IPS-20b (cell line): ENCODE data around the gene CEP63.

Source experiments
- H3K27ac ChIP-seq: one replicate; pipeline ENCODE4 v1.5.1; 2013; ENCODE audit warnings: low read length
- H3K27me3 ChIP-seq: 2 replicates; pipeline ENCODE4 v1.6.1; 2013; ENCODE audit warnings: mild to moderate bottlenecking, low read length, inconsistent platforms; ENCODE audit not compliant: insufficient read depth
- H3K36me3 ChIP-seq: 2 replicates; pipeline ENCODE4 v1.6.1; 2013; ENCODE audit warnings: low read depth, mild to moderate bottlenecking, inconsistent platforms, low read length, moderate library complexity; ENCODE audit not compliant: insufficient read depth
- H3K4me1 ChIP-seq: 2 replicates; pipeline ENCODE4 v1.6.1; 2013; ENCODE audit warnings: mild to moderate bottlenecking, control low read depth, inconsistent platforms, low read length, moderate library complexity; ENCODE audit not compliant: insufficient read depth
- H3K4me3 ChIP-seq: 2 replicates; pipeline ENCODE4 v1.5.1; 2013; ENCODE audit warnings: mild to moderate bottlenecking, low read length, inconsistent platforms
- H3K9ac ChIP-seq: 2 replicates; pipeline ENCODE4 v1.6.1; 2013; ENCODE audit warnings: low read depth, mild to moderate bottlenecking, inconsistent platforms, low read length, moderate library complexity
- H3K9me3 ChIP-seq: 2 replicates; pipeline ENCODE4 v1.6.1; 2013; ENCODE audit warnings: mild to moderate bottlenecking, low read depth, low read length, inconsistent platforms; ENCODE audit not compliant: insufficient read depth

CEP63 gene

GRCh38 chr3:134485718-134486576, at the start of gene CEP63, which contains the start of gene ANAPC13:
CEP63 (plus strand) TSS chr3:134486057; CDS start chr3:134495321, 9,264 bp downstream.
ANAPC13 (minus strand) TSS chr3:134485985; CDS start chr3:134482904, 3,081 bp downstream.
- Histone ChIP-seq H3K9ac (peak within 1 kb of the TSS; percentile 97), H3K9me3 (no peaks in the 10 kb centered on the region), H3K4me3 (peak within 1 kb of the TSS; percentile 78), H3K4me1 (peaks cover 11% of the 10 kb centered on the region; the same call in 1 of the 2 replicates), H3K36me3 (peaks cover 25% of the 10 kb centered on the region), H3K27me3 (no peaks in the 10 kb centered on the region), H3K27ac (peak within 1 kb of the TSS; percentile 79)

GRCh38 chr3:134437211-134437752, 48.6 kb upstream of the CEP63 start:
- Histone ChIP-seq H3K4me1 (no peaks in the 10 kb centered on the region), H3K27me3 (no peaks in the 10 kb centered on the region), H3K9ac (no peak overlapping the region), H3K4me3 (no peak overlapping the region), H3K36me3 (no peaks in the 10 kb centered on the region), H3K27ac (no peak overlapping the region), H3K9me3 (no peaks in the 10 kb centered on the region)

- Histone ChIP-seq H3K9me3 (no peaks in the 10 kb centered on the region), H3K27ac (no peak overlapping the region), H3K36me3 (no peaks in the 10 kb centered on the region), H3K9ac (no peak overlapping the region), H3K4me3 (no peak overlapping the region), H3K27me3 (no peaks in the 10 kb centered on the region), H3K4me1 (no peaks in the 10 kb centered on the region)
Measured at GRCh38 chr3:134441321-134441720, 44.5 kb upstream of the CEP63 start.

- no peak overlapping the region for H3K27ac ChIP-seq
- H3K4me3 ChIP-seq: no peak overlapping the region
- H3K4me1 ChIP-seq: no peaks in the 10 kb centered on the region
- H3K9ac ChIP-seq: no peak overlapping the region
- H3K9me3 ChIP-seq: no peaks in the 10 kb centered on the region
- no peaks in the 10 kb centered on the region for H3K36me3 ChIP-seq
- H3K27me3 ChIP-seq: no peaks in the 10 kb centered on the region
Measured at GRCh38 chr3:134441821-134442220, 44.0 kb upstream of the CEP63 start.

GRCh38 chr3:134445095-134445494, 40.8 kb upstream of the CEP63 start:
- Histone ChIP-seq H3K4me1 (no peaks in the 10 kb centered on the region), H3K4me3 (no peak overlapping the region), H3K9me3 (no peaks in the 10 kb centered on the region), H3K27ac (no peak overlapping the region), H3K9ac (no peak overlapping the region), H3K36me3 (no peaks in the 10 kb centered on the region), H3K27me3 (no peaks in the 10 kb centered on the region)

- H3K27me3 ChIP-seq: no peaks in the 10 kb centered on the region
- no peaks in the 10 kb centered on the region for H3K36me3 ChIP-seq
- H3K9me3 ChIP-seq: no peaks in the 10 kb centered on the region
- no peak overlapping the region for H3K27ac ChIP-seq
- no peaks in the 10 kb centered on the region for H3K4me1 ChIP-seq
- no peak overlapping the region for H3K4me3 ChIP-seq
- no peak overlapping the region for H3K9ac ChIP-seq
Measured at GRCh38 chr3:134445636-134446035, 40.2 kb upstream of the CEP63 start.

- Histone ChIP-seq H3K9me3 (no peaks in the 10 kb centered on the region), H3K27me3 (no peaks in the 10 kb centered on the region), H3K9ac (no peak overlapping the region), H3K36me3 (no peaks in the 10 kb centered on the region), H3K4me1 (no peaks in the 10 kb centered on the region), H3K27ac (no peak overlapping the region), H3K4me3 (no peak overlapping the region)
Measured at GRCh38 chr3:134446800-134447199, 39.1 kb upstream of the CEP63 start.

- no peak overlapping the region for H3K4me3 ChIP-seq
- H3K4me1 ChIP-seq: no peaks in the 10 kb centered on the region
- no peak overlapping the region for H3K27ac ChIP-seq
- no peak overlapping the region for H3K9ac ChIP-seq
- H3K9me3 ChIP-seq: no peaks in the 10 kb centered on the region
- no peaks in the 10 kb centered on the region for H3K36me3 ChIP-seq
- H3K27me3 ChIP-seq: no peaks in the 10 kb centered on the region
Measured at GRCh38 chr3:134447351-134447750, 38.5 kb upstream of the CEP63 start.

GRCh38 chr3:134448664-134449063, 37.2 kb upstream of the CEP63 start:
- Histone ChIP-seq H3K9ac (no peak overlapping the region), H3K4me3 (no peak overlapping the region), H3K9me3 (no peaks in the 10 kb centered on the region), H3K4me1 (no peaks in the 10 kb centered on the region), H3K27me3 (peaks cover 10% of the 10 kb centered on the region; the same call in 1 of the 2 replicates), H3K36me3 (no peaks in the 10 kb centered on the region), H3K27ac (no peak overlapping the region)

- no peak overlapping the region for H3K4me3 ChIP-seq
- H3K9me3 ChIP-seq: no peaks in the 10 kb centered on the region
- H3K27me3 ChIP-seq: peaks cover 10% of the 10 kb centered on the region; the same call in 1 of the 2 replicates
Measured at GRCh38 chr3:134449277-134449676, 36.6 kb upstream of the CEP63 start.

GRCh38 chr3:134449951-134450350, 35.9 kb upstream of the CEP63 start:
- Histone ChIP-seq H3K27ac (no peak overlapping the region), H3K27me3 (peaks cover 10% of the 10 kb centered on the region; the same call in 1 of the 2 replicates), H3K9me3 (no peaks in the 10 kb centered on the region), H3K9ac (no peak overlapping the region), H3K4me1 (no peaks in the 10 kb centered on the region), H3K36me3 (no peaks in the 10 kb centered on the region), H3K4me3 (no peak overlapping the region)

More at GRCh38 chr3:134449277-134449676, 36.6 kb upstream of the CEP63 start:
- no peak overlapping the region for H3K9ac ChIP-seq
- no peaks in the 10 kb centered on the region for H3K36me3 ChIP-seq
- no peaks in the 10 kb centered on the region for H3K4me1 ChIP-seq
- H3K27ac ChIP-seq: no peak overlapping the region

GRCh38 chr3:134453631-134454030, 32.2 kb upstream of the CEP63 start:
- Histone ChIP-seq H3K9me3 (no peaks in the 10 kb centered on the region), H3K27ac (no peak overlapping the region), H3K4me3 (no peak overlapping the region), H3K4me1 (no peaks in the 10 kb centered on the region), H3K36me3 (no peaks in the 10 kb centered on the region), H3K9ac (no peak overlapping the region), H3K27me3 (peaks cover 10% of the 10 kb centered on the region; the same call in 1 of the 2 replicates)
